ENCODE results near the gene ODAD4.

The ODAD4 gene

DNA sequence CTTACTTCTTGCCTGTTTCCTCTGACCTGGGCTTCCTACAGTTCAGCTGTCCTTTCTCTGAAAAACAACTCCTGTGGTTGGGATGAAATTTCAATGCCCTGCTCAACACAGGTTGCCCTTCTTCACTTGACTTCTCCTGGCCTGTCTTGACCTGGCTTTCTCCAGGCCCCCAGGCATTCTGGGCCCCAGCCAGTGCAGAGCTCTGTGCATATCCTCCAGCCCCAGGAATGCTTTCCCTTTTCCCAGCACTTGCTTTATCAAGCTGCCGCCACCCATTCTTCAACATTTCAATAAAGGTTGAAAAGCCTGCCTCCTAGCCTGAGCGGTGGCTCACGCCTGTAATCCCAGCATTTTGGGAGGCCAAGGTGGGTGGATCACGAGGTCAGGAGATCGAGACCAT lies 10.8 kb downstream of the ODAD4 start:
- no peak for DNase-seq (ENCODE audit: low read depth in 2 of 2)

GRCh38 chr17:41942626-41943373 lies 12.4 kb downstream of the ODAD4 start:
- DNase-seq (ENCODE audit: low read depth in 2 of 2) = no peak

GRCh38 chr17:41943492-41943891 lies 13.1 kb downstream of the ODAD4 start:
- no peak for DNase-seq (ENCODE audit: low read depth in 2 of 2)

DNA sequence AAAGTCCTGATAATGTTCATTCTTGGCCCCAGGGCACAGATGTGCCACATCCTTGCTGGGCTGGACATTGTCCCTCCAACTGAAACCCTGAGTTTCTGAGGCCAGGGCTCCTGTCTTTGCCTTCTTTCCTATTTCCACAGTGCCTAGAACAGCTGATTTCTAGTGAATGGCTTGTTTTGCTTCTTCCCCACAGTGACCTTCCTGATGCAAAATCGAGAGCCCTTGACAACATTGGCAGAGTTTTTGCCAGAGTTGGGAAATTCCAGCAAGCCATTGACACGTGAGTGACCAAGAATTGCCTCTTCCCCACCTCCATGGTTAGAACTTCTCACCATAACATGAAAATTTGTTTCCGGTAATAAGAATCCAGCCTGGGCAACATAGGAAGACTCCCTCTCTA lies 14.5 kb downstream of the ODAD4 start:
- DNase-seq (ENCODE audit: low read depth in 2 of 2) = no peak

DNA sequence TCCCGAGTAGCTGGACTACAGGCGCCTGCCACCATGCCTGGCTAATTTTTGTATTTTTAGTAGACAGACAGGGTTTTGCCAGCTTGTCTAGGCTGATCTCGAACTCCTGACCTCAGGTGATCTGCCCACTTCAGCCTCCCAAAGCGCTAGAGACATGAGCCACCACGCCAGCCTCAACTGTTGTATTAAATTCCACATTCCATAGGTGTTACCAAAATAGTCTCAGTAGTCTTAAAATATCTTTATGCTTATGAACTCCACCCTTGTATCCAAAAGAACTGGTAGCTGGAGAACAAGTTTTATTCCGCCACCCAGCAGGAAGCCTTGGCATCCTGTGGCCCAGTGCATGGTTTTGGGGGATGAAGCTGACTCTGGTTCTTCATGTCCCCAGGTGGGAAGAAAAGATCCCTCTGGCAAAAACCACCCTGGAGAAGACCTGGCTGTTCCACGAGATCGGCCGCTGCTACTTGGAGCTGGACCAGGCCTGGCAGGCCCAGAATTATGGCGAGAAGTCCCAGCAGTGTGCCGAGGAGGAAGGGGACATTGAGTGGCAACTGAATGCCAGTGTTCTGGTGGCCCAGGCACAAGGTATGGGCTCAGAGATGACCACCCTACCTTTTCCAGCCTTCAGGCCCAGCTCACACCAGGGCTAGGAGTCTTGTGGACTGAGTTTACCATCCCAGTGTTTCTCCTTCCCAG lies 18.5 kb downstream of the ODAD4 start:
- DNase-seq (ENCODE audit: low read depth in 2 of 2) = no peak

DNA sequence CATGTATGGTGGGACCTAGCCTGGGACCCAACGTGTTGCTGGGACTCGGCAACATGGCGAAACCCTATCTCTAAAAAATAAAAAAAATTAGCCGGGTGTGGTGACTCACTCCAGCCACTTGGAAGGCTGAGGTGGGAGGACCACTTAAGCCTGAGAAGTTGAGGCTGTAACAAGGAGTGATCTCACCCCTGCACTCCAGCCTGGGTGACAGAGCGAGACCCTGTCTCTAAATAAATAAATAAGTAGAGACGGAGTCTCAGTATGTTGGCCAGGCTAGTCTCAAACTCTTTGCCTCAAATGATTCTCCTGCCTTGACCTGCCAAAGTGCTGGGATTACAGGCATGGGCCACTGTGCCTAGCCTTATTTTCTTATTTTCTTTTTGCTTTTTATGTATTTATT lies 26.1 kb downstream of the ODAD4 start:
- no peak for DNase-seq (ENCODE audit: low read depth in 2 of 2)

DNA sequence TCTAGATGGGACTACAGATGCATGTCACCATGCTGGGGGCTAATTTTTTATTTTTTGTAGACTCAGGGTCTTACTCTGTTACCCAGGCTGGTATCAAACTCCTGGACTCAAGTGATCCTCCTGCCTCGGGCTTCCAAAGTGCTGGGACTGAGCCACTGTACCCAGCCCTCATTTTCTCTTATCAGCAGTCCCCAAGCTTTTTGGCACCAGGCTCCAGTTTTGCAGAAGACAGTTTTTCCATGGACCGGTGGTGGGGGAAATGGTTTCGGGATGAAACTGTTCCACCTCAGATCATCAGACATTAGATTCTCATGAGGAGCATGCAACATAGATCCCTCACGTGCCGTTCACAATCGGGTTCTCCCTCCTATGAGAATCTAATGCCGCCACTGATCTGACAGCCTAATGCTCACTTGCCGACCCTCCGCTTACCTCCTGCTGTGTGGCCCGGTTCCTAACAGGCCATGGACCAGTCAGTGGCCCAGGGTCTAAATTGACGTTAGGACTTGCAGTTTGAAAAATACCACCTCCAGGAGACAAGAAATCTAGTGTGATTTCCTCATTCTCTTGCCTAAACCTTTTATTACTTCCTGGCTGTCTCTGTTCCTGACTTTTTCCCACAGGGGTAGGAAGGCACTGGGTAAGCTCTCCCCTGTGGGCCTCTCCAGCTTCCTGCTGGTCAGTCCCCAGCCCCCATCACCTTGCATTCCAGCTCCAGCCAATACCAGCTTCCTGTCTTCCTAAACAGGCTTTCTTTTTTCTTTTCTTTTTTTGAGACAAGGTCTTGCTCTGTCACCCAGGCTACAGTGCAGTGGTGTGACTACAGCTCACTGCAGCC lies 26.8 kb downstream of the ODAD4 start:
- no peak for DNase-seq (ENCODE audit: low read depth in 2 of 2)

- no peak for DNase-seq (ENCODE audit: low read depth in 2 of 2)
Measured at GRCh38 chr17:41957869-41958439, 27.5 kb downstream of the ODAD4 start.

GRCh38 chr17:41959030-41959335 lies 28.6 kb downstream of the ODAD4 start:
- DNase-seq (ENCODE audit: low read depth in 2 of 2) = no peak

- DNase-seq (ENCODE audit: low read depth in 2 of 2) = no peak
Measured at GRCh38 chr17:41959336-41960095, 29.1 kb downstream of the ODAD4 start.

DNA sequence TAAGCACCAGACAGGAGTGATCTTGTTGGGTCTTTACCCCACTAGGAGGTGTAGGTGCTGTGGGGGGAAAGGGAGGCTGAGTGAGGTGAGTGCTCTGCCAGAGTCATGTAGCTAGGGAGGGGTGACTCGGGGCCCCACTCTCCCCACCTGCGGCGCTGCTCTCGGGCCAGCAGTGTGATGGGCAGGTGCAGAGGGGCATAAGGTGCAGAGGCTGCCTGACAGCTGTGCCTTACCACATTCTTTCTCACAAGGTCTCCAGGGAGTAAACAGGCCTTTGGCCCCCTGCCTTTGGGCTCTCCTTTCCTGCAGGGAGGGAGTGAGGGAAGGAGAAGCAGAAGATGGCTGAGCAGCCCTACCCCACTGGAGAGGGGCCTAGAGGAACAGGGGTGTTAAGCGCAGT lies 31.7 kb downstream of the ODAD4 start:
- no peak for DNase-seq (ENCODE audit: low read depth in 2 of 2)

DNA sequence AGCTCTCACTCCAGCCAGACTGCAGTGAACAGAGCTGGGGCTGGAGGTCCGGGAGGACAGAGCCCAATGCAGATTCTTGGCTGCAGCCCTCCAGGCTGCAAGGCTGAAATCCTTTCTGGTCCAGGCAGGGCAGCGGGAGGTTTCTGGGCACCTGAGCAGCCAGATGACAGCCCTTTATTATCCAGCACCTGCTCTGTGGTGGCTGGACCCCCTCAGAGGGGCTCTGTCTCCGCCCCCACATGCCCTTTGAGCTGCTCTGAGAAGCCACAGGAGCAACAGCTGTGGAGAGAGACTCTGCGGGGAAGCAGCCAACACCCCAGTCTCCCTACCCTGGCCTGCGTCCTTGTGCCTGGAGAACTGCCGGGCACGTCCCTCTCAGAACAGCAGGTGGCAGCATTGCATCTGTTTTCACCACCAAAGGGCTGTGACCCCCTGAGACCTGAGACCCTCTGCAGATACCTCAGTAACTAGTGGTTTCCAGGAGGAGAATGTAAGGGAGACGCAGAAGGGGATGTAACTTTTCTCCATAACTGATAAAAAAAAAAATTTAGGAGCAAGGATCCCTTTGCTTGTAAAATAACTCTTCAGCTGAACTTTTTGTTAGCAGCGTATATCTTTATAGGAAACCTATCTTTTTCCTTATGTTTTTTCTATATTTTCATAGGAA lies 32.5 kb downstream of the ODAD4 start:
- DNase-seq (ENCODE audit: low read depth in 2 of 2) = no peak

- no peak for DNase-seq (ENCODE audit: low read depth in 2 of 2)
Measured at GRCh38 chr17:41965694-41966462, 35.5 kb downstream of the ODAD4 start.

DNA sequence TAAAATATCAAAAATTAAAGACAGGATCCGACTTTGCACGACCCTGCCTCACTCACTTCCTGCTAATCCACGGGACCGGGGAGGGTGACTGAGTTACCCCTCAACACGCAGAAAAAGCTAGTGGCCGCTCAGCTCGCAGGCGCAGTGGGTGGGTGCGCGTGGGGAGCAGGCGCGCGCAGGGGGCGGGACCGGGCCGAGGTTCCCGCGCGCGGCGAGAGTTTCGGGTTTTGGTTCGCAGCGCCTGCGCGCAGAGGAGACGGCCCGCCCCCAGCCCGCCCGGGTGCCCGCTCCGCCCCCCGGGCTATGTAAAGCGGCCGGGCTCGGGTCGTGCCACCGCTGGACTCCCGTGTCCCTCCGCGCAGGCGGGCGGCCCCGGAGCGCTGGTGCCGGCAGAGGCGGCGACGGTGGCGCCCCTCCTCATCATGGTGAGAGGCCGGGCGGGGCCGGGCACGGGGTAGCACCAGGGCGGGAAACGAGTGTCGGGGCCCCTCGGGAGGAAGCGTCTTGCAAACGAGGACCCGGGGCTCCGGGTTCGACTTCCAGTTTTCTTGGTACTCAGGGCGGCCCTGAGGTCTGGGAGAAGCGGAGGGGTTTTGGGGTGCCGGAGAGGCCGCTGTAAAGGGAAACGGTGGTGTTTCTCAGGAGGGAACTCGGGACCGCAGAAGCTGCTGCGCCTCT lies 36.2 kb downstream of the ODAD4 start, which contains the start of gene CNP:
TSS of gene CNP (plus strand) at position 333 of the 678 bp plus-strand sequence. CDS start at position 423, 90 bp downstream.
- peak; percentile 72 to 77 for DNase-seq (ENCODE audit: low read depth in 2 of 2)

GRCh38 chr17:41967141-41967920 lies 36.9 kb downstream of the ODAD4 start:
- DNase-seq (ENCODE audit: low read depth in 2 of 2) = no peak

DNA sequence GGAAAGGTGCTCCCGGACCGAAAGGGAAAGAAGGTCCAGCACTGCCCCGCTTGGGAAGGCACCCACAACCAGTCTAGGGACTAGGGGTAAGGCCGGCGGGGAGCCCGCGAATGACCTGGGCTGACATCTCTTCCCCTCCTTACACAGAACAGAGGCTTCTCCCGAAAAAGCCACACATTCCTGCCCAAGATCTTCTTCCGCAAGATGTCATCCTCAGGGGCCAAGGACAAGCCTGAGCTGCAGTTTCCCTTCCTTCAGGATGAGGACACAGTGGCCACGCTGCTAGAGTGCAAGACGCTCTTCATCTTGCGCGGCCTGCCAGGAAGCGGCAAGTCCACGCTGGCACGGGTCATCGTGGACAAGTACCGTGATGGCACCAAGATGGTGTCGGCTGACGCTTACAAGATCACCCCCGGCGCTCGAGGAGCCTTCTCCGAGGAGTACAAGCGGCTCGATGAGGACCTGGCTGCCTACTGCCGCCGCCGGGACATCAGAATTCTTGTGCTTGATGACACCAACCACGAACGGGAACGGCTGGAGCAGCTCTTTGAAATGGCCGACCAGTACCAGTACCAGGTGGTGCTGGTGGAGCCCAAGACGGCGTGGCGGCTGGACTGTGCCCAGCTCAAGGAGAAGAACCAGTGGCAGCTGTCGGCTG lies 37.6 kb downstream of the ODAD4 start:
- no peak for DNase-seq (ENCODE audit: low read depth in 2 of 2)

- no peak for DNase-seq (ENCODE audit: low read depth in 2 of 2)
Measured at GRCh38 chr17:41968676-41969075, 38.3 kb downstream of the ODAD4 start.

- no peak for DNase-seq (ENCODE audit: low read depth in 2 of 2)
Measured at GRCh38 chr17:41970901-41971331, 40.5 kb downstream of the ODAD4 start.

Measured in fibroblast of skin of left quadriceps (primary cell).